Suprapubic skin (tissue), 4 donors: ENCODE measurements around the gene C4BPA. TPM values are rescaled to one million over a fixed set of nuclear protein-coding genes. Genes with fewer than 3 reads are reported as not detected.

ENCODE experiments used
- DNase-seq, 2 donors: peaks; one replicate each; pipeline ENCODE4 v3.0.0-alpha.2; 2019; ENCODE audit warnings: low spot score in 2 of 2
- H3K27ac ChIP-seq: fragments of 200-600 bp; sonication (generic); one replicate; pipeline ENCODE4 v1.5.1; 2019
- H3K27me3 ChIP-seq: fragments of 200-600 bp; sonication (generic); one replicate; pipeline ENCODE4 v1.5.1; 2019
- H3K36me3 ChIP-seq: fragments of 200-600 bp; sonication (generic); one replicate; pipeline ENCODE4 v1.5.1; 2019
- H3K4me1 ChIP-seq: fragments of 200-600 bp; sonication (generic); one replicate; pipeline ENCODE4 v1.5.1; 2019
- H3K4me3 ChIP-seq: fragments of 200-600 bp; sonication (generic); one replicate; pipeline ENCODE4 v1.5.1; 2019; ENCODE audit warnings: mild to moderate bottlenecking
- H3K9me3 ChIP-seq: fragments of 200-600 bp; sonication (generic); one replicate; pipeline ENCODE4 v1.5.1; 2019
- EP300 ChIP-seq: sonication (generic); formaldehyde crosslinking; IDR thresholded peaks from one replicate; pipeline ENCODE4 v1.6.1; 2017; ENCODE audit warnings: antibody characterized with exemption
- POLR2A ChIP-seq, 2 donors: fragments of 450-650 bp; IDR thresholded peaks; one replicate each; pipeline ENCODE4 v1.6.1; 2017; ENCODE audit warnings: antibody characterized with exemption in 2 of 2, mild to moderate bottlenecking in 2 of 2, moderate library complexity in 2 of 2
- POLR2AphosphoS5 ChIP-seq, 3 donors: sonication (generic); formaldehyde crosslinking; IDR thresholded peaks; one replicate each; pipeline ENCODE4 v1.6.1; 2017; ENCODE audit warnings: antibody characterized with exemption in 3 of 3
- WGBS: methylation state at CpG from one replicate; pipeline ENCODE4 v1.1.5; 2018; 5-methylcytosine and 5-hydroxymethylcytosine counted together
- total RNA-seq, 4 donors: library from RNA; depleted of rRNA; stranded (reverse); fragments of >200 nt; gene quantifications; one replicate each; pipeline ENCODE4 v1.1.0, GENCODE V29; 2016
- TF ChIP-seq, protein P1 (sequence below), 2 donors: fragments of 200-600 bp in 1 of 2; fragments of 450-650 bp in 1 of 2; sonication (generic) in 1 of 2; IDR thresholded peaks; one replicate each; pipeline ENCODE4 v1.5.1; 2016 to 2019; ENCODE audit warnings: antibody characterized with exemption in 2 of 2, mild to moderate bottlenecking in 1 of 2, moderate library complexity in 1 of 2

C4BPA gene
- total RNA-seq, 4 donors from 2014 or later = 3.1 TPM; not detected in 3

DNA sequence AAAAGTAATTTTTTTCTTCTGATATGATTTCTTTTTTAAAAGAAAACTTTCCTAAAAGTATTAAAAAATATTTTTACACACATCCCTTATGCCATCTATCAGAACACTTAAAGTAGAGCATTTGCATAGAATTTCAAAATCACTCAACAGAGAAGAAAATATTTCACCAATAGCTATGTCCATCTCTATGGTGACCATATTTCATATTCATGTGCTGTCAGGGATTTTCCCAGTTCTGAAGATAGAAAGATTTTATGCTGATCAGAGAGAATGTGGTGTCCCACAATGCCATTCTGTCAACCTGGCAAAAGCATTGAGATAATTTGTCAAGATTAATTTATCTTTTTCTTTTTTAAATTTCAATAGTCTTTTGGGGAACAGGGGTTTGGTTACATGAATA, 87.0 kb downstream of the C4BPA start:
- Histone ChIP-seq H3K4me3 (no peak overlapping the region), H3K9me3 (no peaks in the 10 kb centered on the region), H3K27me3 (no peaks in the 10 kb centered on the region), H3K4me1 (no peaks in the 10 kb centered on the region), H3K27ac (no peak overlapping the region), H3K36me3 (no peaks in the 10 kb centered on the region)
- DNase-seq = no peak
- TF ChIP-seq POLR2AphosphoS5 (IDR thresholded peaks at IDR 0.05) = no peak
- no peak for TF ChIP-seq POLR2A (IDR thresholded peaks at IDR 0.05)
- TF ChIP-seq, protein P1, sequence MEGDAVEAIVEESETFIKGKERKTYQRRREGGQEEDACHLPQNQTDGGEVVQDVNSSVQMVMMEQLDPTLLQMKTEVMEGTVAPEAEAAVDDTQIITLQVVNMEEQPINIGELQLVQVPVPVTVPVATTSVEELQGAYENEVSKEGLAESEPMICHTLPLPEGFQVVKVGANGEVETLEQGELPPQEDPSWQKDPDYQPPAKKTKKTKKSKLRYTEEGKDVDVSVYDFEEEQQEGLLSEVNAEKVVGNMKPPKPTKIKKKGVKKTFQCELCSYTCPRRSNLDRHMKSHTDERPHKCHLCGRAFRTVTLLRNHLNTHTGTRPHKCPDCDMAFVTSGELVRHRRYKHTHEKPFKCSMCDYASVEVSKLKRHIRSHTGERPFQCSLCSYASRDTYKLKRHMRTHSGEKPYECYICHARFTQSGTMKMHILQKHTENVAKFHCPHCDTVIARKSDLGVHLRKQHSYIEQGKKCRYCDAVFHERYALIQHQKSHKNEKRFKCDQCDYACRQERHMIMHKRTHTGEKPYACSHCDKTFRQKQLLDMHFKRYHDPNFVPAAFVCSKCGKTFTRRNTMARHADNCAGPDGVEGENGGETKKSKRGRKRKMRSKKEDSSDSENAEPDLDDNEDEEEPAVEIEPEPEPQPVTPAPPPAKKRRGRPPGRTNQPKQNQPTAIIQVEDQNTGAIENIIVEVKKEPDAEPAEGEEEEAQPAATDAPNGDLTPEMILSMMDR (IDR thresholded peaks at IDR 0.05) = no peak
- no peak for TF ChIP-seq EP300

DNA sequence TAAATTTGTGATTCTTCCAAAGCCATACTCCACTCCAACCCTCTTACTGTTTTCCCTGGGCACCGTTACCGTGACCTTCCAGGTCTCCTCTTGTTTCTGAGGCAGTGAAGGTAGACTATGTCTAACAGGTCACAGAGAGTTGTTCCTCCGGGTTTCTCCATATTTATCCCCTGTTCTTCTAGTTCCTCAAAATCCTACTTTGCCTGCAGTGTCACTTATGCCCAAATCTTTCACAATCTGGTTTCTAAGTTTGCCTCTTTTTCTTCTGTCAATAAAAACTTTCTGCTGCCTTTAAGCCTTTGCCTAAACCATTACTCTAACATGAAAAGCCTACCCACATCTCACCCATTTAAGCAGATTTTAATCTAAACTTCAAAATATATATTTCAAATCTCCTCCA, 87.7 kb downstream of the C4BPA start:
- no peaks in the 10 kb centered on the region for H3K4me1 ChIP-seq

DNA sequence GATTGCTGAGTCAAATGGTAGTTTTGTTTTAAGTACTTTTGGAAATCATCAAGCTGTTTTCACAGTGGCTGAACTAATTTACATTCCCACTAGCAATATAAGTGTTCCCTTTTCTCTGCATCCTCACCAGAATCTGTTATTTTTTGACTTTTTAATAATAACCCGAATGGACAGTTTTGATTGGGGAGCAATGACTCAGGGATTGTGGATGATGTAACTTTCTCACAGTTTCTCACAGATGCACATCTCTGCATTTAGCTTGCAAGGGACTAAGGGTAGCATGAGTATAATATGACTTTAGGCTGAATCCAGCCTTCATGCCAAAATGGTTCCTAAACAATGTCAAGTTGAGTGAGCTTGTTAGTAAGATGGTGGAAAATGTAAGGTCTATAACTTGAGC, 90.2 kb downstream of the C4BPA start:
- TF ChIP-seq, protein P1 (IDR thresholded peaks at IDR 0.05) = no peak
- no peak for TF ChIP-seq POLR2A (IDR thresholded peaks at IDR 0.05)
- no peak overlapping the region for H3K27ac ChIP-seq
- H3K27me3 ChIP-seq = no peaks in the 10 kb centered on the region
- H3K36me3 ChIP-seq = no peaks in the 10 kb centered on the region
- H3K4me1 ChIP-seq = no peaks in the 10 kb centered on the region
- no peak for DNase-seq
- H3K4me3 ChIP-seq = no peak overlapping the region
- WGBS = 93% methylated on average over 1 of the region's 1 CpG
- no peaks in the 10 kb centered on the region for H3K9me3 ChIP-seq

More for the DNA sequence above, 87.7 kb downstream of the C4BPA start:
- Histone ChIP-seq H3K4me3 (no peak overlapping the region), H3K36me3 (no peaks in the 10 kb centered on the region), H3K27ac (no peak overlapping the region), H3K27me3 (no peaks in the 10 kb centered on the region), H3K9me3 (no peaks in the 10 kb centered on the region)
- WGBS = 82% methylated on average over 3 of the region's 3 CpGs
- TF ChIP-seq, protein P1 (IDR thresholded peaks at IDR 0.05) = no peak
- TF ChIP-seq POLR2A (IDR thresholded peaks at IDR 0.05) (no peak), EP300 (no peak), POLR2AphosphoS5 (IDR thresholded peaks at IDR 0.05) (no peak)
- no peak for DNase-seq

Other genes with a start within 250 kb of the C4BPA start
- gene IL20, start 238.6 kb upstream of the C4BPA start, total RNA-seq = 1 to 10 TPM in 2 of 4 donors, under 1 TPM in 1, not detected in 1; 0.76 to 1.4 (median 1.0) TPM
- gene IL24, start 206.8 kb upstream of the C4BPA start, total RNA-seq = not detected
- gene FCMR, start 182.3 kb upstream of the C4BPA start, total RNA-seq = 1 to 10 TPM in 3 of 4 donors, under 1 TPM in 1; 0.39 to 2.9 (median 2.2) TPM
- 1 to 10 TPM in 3 of 4 donors, under 1 TPM in 1; 0.49 to 6.4 (median 2.3) TPM for gene PIGR, start 157.8 kb upstream of the C4BPA start, total RNA-seq
- not detected for gene FCAMR, start 133.8 kb upstream of the C4BPA start, total RNA-seq
- 10 to 100 TPM; 40.6 to 95.8 (median 77.6) TPM for gene C1orf116, start 71.5 kb upstream of the C4BPA start, total RNA-seq
- gene YOD1, start 53.0 kb upstream of the C4BPA start, total RNA-seq = 10 to 100 TPM; 20.4 to 63.6 (median 42.8) TPM
- gene PFKFB2, start 51.0 kb upstream of the C4BPA start, total RNA-seq = 10 to 100 TPM; 11.8 to 33.1 (median 17.1) TPM
- 1 to 10 TPM in 1 of 4 donors, not detected in 3; 1.5 TPM for gene C4BPB, start 15.4 kb upstream of the C4BPA start, total RNA-seq
- 100 to 1,000 TPM; 138 to 264 (median 197) TPM for gene CD55, start 217.4 kb downstream of the C4BPA start, total RNA-seq